MCF 10A (cell line): Measurements from ENCODE around the gene ANXA4. TPM values are rescaled to one million over a fixed set of nuclear protein-coding genes. Genes with fewer than 3 reads are reported as not detected.

Experiments used
- BruUV-seq: library from RNA; stranded (reverse); fragments of 400-500 nt; replicated peaks from 2 replicates; lab custom pipeline; 2021; lab: Mats Ljungman, UMichigan
- CTCF ChIA-PET: fragments of 300-600 bp; sonication (Branson Sonifier 250); formaldehyde crosslinking; extraction: SDS; loops from one replicate; lab custom pipeline; 2021; ENCODE audit warnings: antibody characterized with exemption, inconsistent platforms; lab: Yijun Ruan, JAX
- POLR2A ChIA-PET: fragments of 300-600, 350-650 bp; sonication (Branson Sonifier 250); formaldehyde crosslinking; extraction: SDS; loops from one replicate; lab custom pipeline; 2020; ENCODE audit warnings: antibody characterized with exemption, inconsistent platforms; lab: Yijun Ruan, JAX
- DNase-seq: peaks from one replicate; pipeline ENCODE4 v3.0.0-alpha.2; 2018; ENCODE audit not compliant: unreplicated experiment
- H3K27ac Mint-ChIP-seq: one replicate; pipeline ENCODE4 v1.8.0; 2022; ENCODE audit warnings: mild to moderate bottlenecking, low read depth, mixed read lengths; ENCODE audit not compliant: unreplicated experiment
- H3K27me3 Mint-ChIP-seq: one replicate; pipeline ENCODE4 v1.8.0; 2022; ENCODE audit warnings: mixed read lengths; ENCODE audit not compliant: insufficient read depth, unreplicated experiment
- H3K36me3 Mint-ChIP-seq: one replicate; pipeline ENCODE4 v1.8.0; 2022; ENCODE audit warnings: mild to moderate bottlenecking, moderate library complexity, mixed read lengths; ENCODE audit not compliant: insufficient read depth, unreplicated experiment
- H3K4me1 Mint-ChIP-seq: one replicate; pipeline ENCODE4 v1.8.0; 2022; ENCODE audit warnings: mixed read lengths; ENCODE audit not compliant: insufficient read depth, unreplicated experiment
- H3K4me3 Mint-ChIP-seq: one replicate; pipeline ENCODE4 v1.8.0; 2022; ENCODE audit warnings: mild to moderate bottlenecking, moderate library complexity, mixed read lengths; ENCODE audit not compliant: unreplicated experiment
- H3K9me3 Mint-ChIP-seq: one replicate; pipeline ENCODE4 v1.8.0; 2022; ENCODE audit warnings: mixed read lengths; ENCODE audit not compliant: unreplicated experiment
- intact Hi-C: fragments of 100-400 bp; cut with micrococcal nuclease; formaldehyde crosslinking; loops from 2 replicates; pipeline ENCODE4 v1.14.1; 2022
- total RNA-seq: library from RNA; stranded (reverse); gene quantifications from 2 replicates; pipeline ENCODE4 v1.2.3, GENCODE V29; 2022
- TF ChIP-seq, protein P1 (sequence below): fragments of 200-600 bp; IDR thresholded peaks from one replicate; pipeline ENCODE4 v1.8.0; 2022; ENCODE audit warnings: antibody characterized with exemption, mild to moderate bottlenecking; ENCODE audit not compliant: unreplicated experiment

Gene ANXA4
- total RNA-seq, 1 experiment from 2014 or later = 82.9 TPM

DNA sequence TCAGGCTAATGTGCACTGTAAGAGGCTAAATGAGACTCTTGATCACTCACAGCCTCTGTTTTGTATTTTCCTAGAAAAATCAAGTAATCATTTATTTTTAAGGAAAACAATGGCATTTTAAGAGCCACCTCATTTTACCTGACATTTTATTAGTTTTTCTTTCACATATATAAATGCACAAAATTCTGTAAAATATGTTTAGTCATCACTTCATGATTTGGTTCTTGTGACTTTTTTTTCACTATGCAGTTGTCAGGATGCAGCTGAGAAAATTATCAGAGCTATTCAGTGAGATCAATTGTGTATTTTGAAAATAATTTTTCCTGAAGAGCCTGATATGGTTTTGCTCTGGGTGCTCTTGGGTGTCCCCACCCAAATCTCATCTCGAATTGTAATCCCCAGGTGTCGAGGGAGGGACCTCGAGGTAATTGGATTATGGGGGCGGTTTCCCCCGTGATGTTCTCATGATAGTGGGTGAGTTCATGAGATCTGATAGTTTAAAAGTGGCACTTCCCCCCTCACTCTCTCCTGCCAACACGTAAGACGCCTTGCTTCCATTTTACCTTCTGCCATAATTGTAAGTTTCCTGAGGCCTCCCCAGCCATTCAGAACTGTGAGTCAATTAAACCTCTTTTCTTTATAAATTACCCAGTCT is 16.1 kb upstream of the ANXA4 start:
- peaks cover 5% of the 10 kb centered on the region for H3K4me1 Mint-ChIP-seq
- H3K27ac Mint-ChIP-seq = no peak overlapping the region
- H3K27me3 Mint-ChIP-seq = no peaks in the 10 kb centered on the region
- intact Hi-C loops = no loop called here
- H3K4me3 Mint-ChIP-seq = no peak overlapping the region
- TF ChIP-seq, protein P1, sequence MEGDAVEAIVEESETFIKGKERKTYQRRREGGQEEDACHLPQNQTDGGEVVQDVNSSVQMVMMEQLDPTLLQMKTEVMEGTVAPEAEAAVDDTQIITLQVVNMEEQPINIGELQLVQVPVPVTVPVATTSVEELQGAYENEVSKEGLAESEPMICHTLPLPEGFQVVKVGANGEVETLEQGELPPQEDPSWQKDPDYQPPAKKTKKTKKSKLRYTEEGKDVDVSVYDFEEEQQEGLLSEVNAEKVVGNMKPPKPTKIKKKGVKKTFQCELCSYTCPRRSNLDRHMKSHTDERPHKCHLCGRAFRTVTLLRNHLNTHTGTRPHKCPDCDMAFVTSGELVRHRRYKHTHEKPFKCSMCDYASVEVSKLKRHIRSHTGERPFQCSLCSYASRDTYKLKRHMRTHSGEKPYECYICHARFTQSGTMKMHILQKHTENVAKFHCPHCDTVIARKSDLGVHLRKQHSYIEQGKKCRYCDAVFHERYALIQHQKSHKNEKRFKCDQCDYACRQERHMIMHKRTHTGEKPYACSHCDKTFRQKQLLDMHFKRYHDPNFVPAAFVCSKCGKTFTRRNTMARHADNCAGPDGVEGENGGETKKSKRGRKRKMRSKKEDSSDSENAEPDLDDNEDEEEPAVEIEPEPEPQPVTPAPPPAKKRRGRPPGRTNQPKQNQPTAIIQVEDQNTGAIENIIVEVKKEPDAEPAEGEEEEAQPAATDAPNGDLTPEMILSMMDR = no peak
- ChIA-PET POLR2A (interaction anchor here (0.7 to 3.9 kb wide), 9 partner anchors 8 to 188 kb away, joined by 3 to 49 read pairs (median 6); partner anchors contain the start of gene ANXA4), CTCF (interaction anchor here (0.6 to 5.4 kb wide), 24 partner anchors 8 to 318 kb away, joined by 3 to 277 read pairs (median 6); partner anchors contain the start of genes ANXA4 and GMCL1)
- peaks cover 6% of the 10 kb centered on the region for H3K36me3 Mint-ChIP-seq
- DNase-seq = no peak
- H3K9me3 Mint-ChIP-seq = no peaks in the 10 kb centered on the region
- BruUV-seq = no TSS peak

DNA sequence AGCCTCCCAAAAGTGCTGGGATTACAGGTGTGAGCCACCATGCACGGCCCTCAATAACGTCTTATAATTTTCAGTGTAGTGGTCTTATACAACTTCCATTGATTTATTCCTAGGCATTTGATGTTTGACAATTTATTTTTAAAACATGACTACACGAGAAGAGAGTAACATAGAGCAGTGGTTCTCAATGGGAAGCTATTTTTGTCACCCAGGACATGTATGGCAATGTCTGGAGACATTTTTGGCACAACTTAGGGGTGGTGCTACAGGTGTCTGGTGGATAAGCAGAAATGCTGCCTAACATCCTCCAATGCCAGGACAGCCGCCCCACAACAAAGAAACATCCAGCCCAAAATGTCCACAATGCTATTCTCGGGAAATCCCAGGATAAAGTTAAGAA is 12.7 kb upstream of the ANXA4 start:
- Mint-ChIP-seq H3K4me1 (peaks cover 5% of the 10 kb centered on the region), H3K9me3 (no peaks in the 10 kb centered on the region), H3K4me3 (no peak overlapping the region), H3K27me3 (no peaks in the 10 kb centered on the region), H3K27ac (no peak overlapping the region), H3K36me3 (peaks cover 6% of the 10 kb centered on the region)
- BruUV-seq = no TSS peak
- no peak for DNase-seq
- ChIA-PET CTCF (interaction anchor here (0.6 to 1.1 kb wide), 3 partner anchors 87 to 164 kb away, joined by 3 read pairs; no protein-coding TSS in a partner anchor), POLR2A (no interaction called here)
- intact Hi-C loops = no loop called here
- TF ChIP-seq, protein P1 = no peak

DNA sequence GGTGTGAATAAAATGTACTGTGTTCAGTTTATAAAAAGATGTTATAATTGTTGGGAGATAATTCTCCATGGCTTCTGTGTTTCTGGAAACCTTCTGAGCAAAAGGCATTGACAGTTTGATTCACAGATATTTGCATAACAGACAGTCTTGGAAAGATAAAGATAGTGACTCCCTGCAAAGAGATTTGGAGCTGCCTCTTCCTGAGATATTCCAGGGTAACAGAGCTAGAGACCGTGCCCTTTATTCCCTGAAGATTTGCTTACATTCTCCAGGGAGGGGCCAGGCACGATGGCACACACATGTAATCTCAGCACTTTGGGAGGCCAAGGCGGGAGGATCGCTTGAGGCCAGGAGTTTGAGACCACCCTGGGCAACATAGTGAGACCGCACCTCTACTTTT is 12.2 kb upstream of the ANXA4 start:
- DNase-seq = no peak
- H3K4me1 Mint-ChIP-seq = no peaks in the 10 kb centered on the region
- ChIA-PET POLR2A (no interaction called here), CTCF (interaction anchor here (0.6 to 1.1 kb wide), 3 partner anchors 73 to 164 kb away, joined by 3 to 4 read pairs (median 3); no protein-coding TSS in a partner anchor)
- H3K9me3 Mint-ChIP-seq = no peaks in the 10 kb centered on the region
- H3K4me3 Mint-ChIP-seq = no peak overlapping the region
- no peaks in the 10 kb centered on the region for H3K27me3 Mint-ChIP-seq
- no peak overlapping the region for H3K27ac Mint-ChIP-seq
- H3K36me3 Mint-ChIP-seq = peaks cover 6% of the 10 kb centered on the region
- TF ChIP-seq, protein P1 = no peak
- intact Hi-C loops = no loop called here
- BruUV-seq = no TSS peak

DNA sequence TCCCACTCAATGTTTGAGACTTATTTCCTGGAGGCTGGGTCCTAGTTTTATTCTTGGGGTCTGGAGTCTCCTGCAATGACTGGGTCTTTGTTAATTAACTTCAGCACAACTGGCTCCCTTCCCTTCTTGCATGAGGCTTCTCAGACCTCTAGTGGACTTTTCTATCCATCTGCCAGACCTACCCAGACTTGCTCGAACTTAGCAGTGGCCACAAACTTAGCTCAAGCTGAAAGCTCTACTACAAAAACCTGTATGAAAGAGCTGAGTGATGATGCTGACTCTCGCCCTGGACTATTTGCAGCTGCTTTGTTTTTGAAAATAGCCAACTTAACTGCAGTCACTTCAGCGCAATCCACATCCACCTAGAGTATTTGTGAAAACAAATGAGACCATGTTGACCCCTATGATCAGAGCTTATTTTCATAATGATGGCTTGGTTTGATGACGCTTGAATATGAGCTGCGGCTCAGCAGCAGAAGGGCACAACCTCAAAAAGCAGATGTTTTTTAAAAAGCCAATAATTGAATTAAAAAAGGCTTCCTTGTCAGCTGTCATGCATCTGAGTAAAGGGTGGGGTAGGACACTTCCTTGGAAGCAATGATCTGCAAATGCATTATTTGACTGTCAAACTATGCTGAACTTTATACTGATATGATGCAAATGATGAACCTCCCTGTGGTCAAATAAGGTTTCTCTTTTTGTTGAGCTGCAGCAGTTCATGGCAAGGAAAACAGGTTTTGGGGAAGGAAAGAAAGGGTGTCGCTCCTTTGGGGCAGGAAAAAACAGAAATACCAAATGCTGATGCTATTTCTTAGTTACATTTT is 10.6 kb upstream of the ANXA4 start:
- peaks cover under 1% of the 10 kb centered on the region for H3K36me3 Mint-ChIP-seq
- H3K4me3 Mint-ChIP-seq = no peak overlapping the region
- intact Hi-C loops = no loop called here
- DNase-seq = no peak
- TF ChIP-seq, protein P1 = no peak
- H3K4me1 Mint-ChIP-seq = no peaks in the 10 kb centered on the region
- H3K27ac Mint-ChIP-seq = no peak overlapping the region
- no peaks in the 10 kb centered on the region for H3K27me3 Mint-ChIP-seq
- ChIA-PET POLR2A (interaction anchor here (0.7 to 0.8 kb wide), 2 partner anchors 11 to 37 kb away, joined by 3 to 4 read pairs; partner anchors contain the start of gene ANXA4), CTCF (interaction anchor here (0.6 kb wide), 1 partner anchor 8 kb away, joined by 6 read pairs; no protein-coding TSS in a partner anchor)
- no peaks in the 10 kb centered on the region for H3K9me3 Mint-ChIP-seq
- no TSS peak for BruUV-seq
